GM18861 (cell line): ENCODE results near the gene ASB18.
"Not testable (repeated sequence)": the region's sequence is repeated elsewhere in the genome, so short reads cannot be mapped to it uniquely, and the experiment has no call there.

ENCODE experiments used
- ATAC-seq: cut with Tn5 transposase; IDR thresholded peaks from one replicate; pipeline ENCODE4 v1.9.1; 2021; ENCODE audit not compliant: unreplicated experiment

Gene ASB18

GRCh38 chr2:236264256-236264655 is at the start of gene ASB18:
ASB18 (minus strand) TSS chr2:236264406; CDS start chr2:236264345, 61 bp downstream.
- ATAC-seq: no peak

GRCh38 chr2:236311286-236311685 is 47.1 kb upstream of the ASB18 start:
- no peak for ATAC-seq

- ATAC-seq: no peak
These were observed 45.4 kb upstream of the ASB18 start for GRCh38 chr2:236309669-236310029.

GRCh38 chr2:236308855-236309668 is 44.9 kb upstream of the ASB18 start:
- no peak for ATAC-seq

GRCh38 chr2:236307641-236308040 is 43.4 kb upstream of the ASB18 start:
- ATAC-seq: no peak

GRCh38 chr2:236306825-236307540 is 42.8 kb upstream of the ASB18 start:
- no peak for ATAC-seq

GRCh38 chr2:236305964-236306605 is 41.9 kb upstream of the ASB18 start:
- no peak for ATAC-seq

GRCh38 chr2:236305531-236305930 is 41.3 kb upstream of the ASB18 start:
- ATAC-seq: no peak

GRCh38 chr2:236303935-236304334 is 39.7 kb upstream of the ASB18 start:
- ATAC-seq: no peak

GRCh38 chr2:236302555-236302954 is 38.3 kb upstream of the ASB18 start:
- ATAC-seq: no peak

- ATAC-seq: no peak
These were observed 34.8 kb upstream of the ASB18 start for GRCh38 chr2:236298924-236299475.

- no peak for ATAC-seq
These were observed 31.3 kb upstream of the ASB18 start for GRCh38 chr2:236295481-236295880.

- no peak for ATAC-seq
These were observed 30.4 kb upstream of the ASB18 start for GRCh38 chr2:236294647-236295046.

- ATAC-seq: no peak
These were observed 29.1 kb upstream of the ASB18 start for GRCh38 chr2:236293241-236293810.

- no peak for ATAC-seq
These were observed 27.7 kb upstream of the ASB18 start for GRCh38 chr2:236291911-236292310.

GRCh38 chr2:236291476-236291875 is 27.3 kb upstream of the ASB18 start:
- ATAC-seq: no peak

- no peak for ATAC-seq
These were observed 26.7 kb upstream of the ASB18 start for GRCh38 chr2:236290742-236291425.

GRCh38 chr2:236289766-236290462 is 25.7 kb upstream of the ASB18 start:
- no peak for ATAC-seq

- not testable (repeated sequence) for ATAC-seq
These were observed 24.2 kb upstream of the ASB18 start for GRCh38 chr2:236288373-236288772.

- ATAC-seq: no peak
These were observed 23.4 kb upstream of the ASB18 start for GRCh38 chr2:236287656-236288055.
